ENCODE results near the gene CEACAM21. TPM values are rescaled to one million over a fixed set of nuclear protein-coding genes. Genes with fewer than 3 reads are reported as not detected.
A peak's percentile ranks its signal among the peaks of the same experiment; 100 is the strongest.
"Not testable (repeated sequence)": the region's sequence is repeated elsewhere in the genome, so short reads cannot be mapped to it uniquely, and the experiment has no call there.

Gene CEACAM21
- total RNA-seq, 1 experiment from 2014 or later = 3.6 TPM

- in situ Hi-C loops (cut with HindIII; ENCODE audit: low sequenced_read_pairs); DNase-seq (ENCODE audit: low spot score): not testable (repeated sequence)
Measured at GRCh38 chr19:41581068-41581467, 5.1 kb downstream of the CEACAM21 start.

GRCh38 chr19:41582577-41583182 is 6.7 kb downstream of the CEACAM21 start:
- in situ Hi-C loops (cut with HindIII; ENCODE audit: low sequenced_read_pairs); DNase-seq (ENCODE audit: low spot score): not testable (repeated sequence)

GRCh38 chr19:41584260-41584810 is 8.4 kb downstream of the CEACAM21 start:
- no peak for DNase-seq (ENCODE audit: low spot score)
- in situ Hi-C loops (cut with HindIII; ENCODE audit: low sequenced_read_pairs) = no loop called here

- DNase-seq (ENCODE audit: low spot score) = no peak
- in situ Hi-C loops (cut with HindIII; ENCODE audit: low sequenced_read_pairs) = no loop called here
Measured at GRCh38 chr19:41584931-41585330, 9.0 kb downstream of the CEACAM21 start.

GRCh38 chr19:41586064-41586463 is 10.1 kb downstream of the CEACAM21 start:
- in situ Hi-C loops (cut with HindIII; ENCODE audit: low sequenced_read_pairs) = no loop called here
- no peak for DNase-seq (ENCODE audit: low spot score)

- no peak for DNase-seq (ENCODE audit: low spot score)
- in situ Hi-C loops (cut with HindIII; ENCODE audit: low sequenced_read_pairs) = no loop called here
Measured at GRCh38 chr19:41587101-41587837, 11.3 kb downstream of the CEACAM21 start.

GRCh38 chr19:41587838-41588210 is 11.9 kb downstream of the CEACAM21 start:
- DNase-seq (ENCODE audit: low spot score) = no peak
- in situ Hi-C loops (cut with HindIII; ENCODE audit: low sequenced_read_pairs) = no loop called here

- in situ Hi-C loops (cut with HindIII; ENCODE audit: low sequenced_read_pairs) = no loop called here
Measured at GRCh38 chr19:41588497-41589209, 12.7 kb downstream of the CEACAM21 start.

GRCh38 chr19:41589371-41589770 is 13.4 kb downstream of the CEACAM21 start:
- DNase-seq (ENCODE audit: low spot score) = no peak
- in situ Hi-C loops (cut with HindIII; ENCODE audit: low sequenced_read_pairs) = no loop called here

More at GRCh38 chr19:41588497-41589209, 12.7 kb downstream of the CEACAM21 start:
- no peak for DNase-seq (ENCODE audit: low spot score)

- in situ Hi-C loops (cut with HindIII; ENCODE audit: low sequenced_read_pairs) = no loop called here
Measured at GRCh38 chr19:41590936-41591335, 15.0 kb downstream of the CEACAM21 start.

GRCh38 chr19:41591951-41592562 is 16.1 kb downstream of the CEACAM21 start:
- no peak for DNase-seq (ENCODE audit: low spot score)
- in situ Hi-C loops (cut with HindIII; ENCODE audit: low sequenced_read_pairs) = no loop called here

More at GRCh38 chr19:41590936-41591335, 15.0 kb downstream of the CEACAM21 start:
- DNase-seq (ENCODE audit: low spot score) = no peak

GRCh38 chr19:41595258-41595889 is 19.4 kb downstream of the CEACAM21 start:
- in situ Hi-C loops (cut with HindIII; ENCODE audit: low sequenced_read_pairs) = no loop called here
- DNase-seq (ENCODE audit: low spot score) = peak; percentile 23

- in situ Hi-C loops (cut with HindIII; ENCODE audit: low sequenced_read_pairs) = no loop called here
- no peak for DNase-seq (ENCODE audit: low spot score)
Measured at GRCh38 chr19:41595890-41596280, 19.9 kb downstream of the CEACAM21 start.

GRCh38 chr19:41597600-41598041 is 21.7 kb downstream of the CEACAM21 start:
- DNase-seq (ENCODE audit: low spot score) = peak; percentile 57
- in situ Hi-C loops (cut with HindIII; ENCODE audit: low sequenced_read_pairs) = no loop called here

GRCh38 chr19:41599175-41599966 is 23.4 kb downstream of the CEACAM21 start:
- DNase-seq (ENCODE audit: low spot score) = no peak
- in situ Hi-C loops (cut with HindIII; ENCODE audit: low sequenced_read_pairs) = no loop called here

GRCh38 chr19:41601771-41602170 is 25.8 kb downstream of the CEACAM21 start:
- DNase-seq (ENCODE audit: low spot score) = no peak
- in situ Hi-C loops (cut with HindIII; ENCODE audit: low sequenced_read_pairs) = no loop called here

- DNase-seq (ENCODE audit: low spot score) = no peak
- in situ Hi-C loops (cut with HindIII; ENCODE audit: low sequenced_read_pairs) = no loop called here
Measured at GRCh38 chr19:41604831-41605230, 28.9 kb downstream of the CEACAM21 start.

- in situ Hi-C loops (cut with HindIII; ENCODE audit: low sequenced_read_pairs) = no loop called here
- DNase-seq (ENCODE audit: low spot score) = no peak
Measured at GRCh38 chr19:41606215-41606837, 30.4 kb downstream of the CEACAM21 start.
